Measurements from ENCODE around the gene SNRNP48. TPM values are rescaled to one million over a fixed set of nuclear protein-coding genes. Genes with fewer than 3 reads are reported as not detected.

The SNRNP48 gene, protein sequence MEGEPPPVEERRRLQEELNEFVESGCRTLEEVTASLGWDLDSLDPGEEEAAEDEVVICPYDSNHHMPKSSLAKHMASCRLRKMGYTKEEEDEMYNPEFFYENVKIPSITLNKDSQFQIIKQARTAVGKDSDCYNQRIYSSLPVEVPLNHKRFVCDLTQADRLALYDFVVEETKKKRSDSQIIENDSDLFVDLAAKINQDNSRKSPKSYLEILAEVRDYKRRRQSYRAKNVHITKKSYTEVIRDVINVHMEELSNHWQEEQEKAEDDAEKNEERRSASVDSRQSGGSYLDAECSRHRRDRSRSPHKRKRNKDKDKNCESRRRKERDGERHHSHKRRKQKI
- 12.1 and 15.6 TPM in 2 replicates for total RNA-seq

DNA sequence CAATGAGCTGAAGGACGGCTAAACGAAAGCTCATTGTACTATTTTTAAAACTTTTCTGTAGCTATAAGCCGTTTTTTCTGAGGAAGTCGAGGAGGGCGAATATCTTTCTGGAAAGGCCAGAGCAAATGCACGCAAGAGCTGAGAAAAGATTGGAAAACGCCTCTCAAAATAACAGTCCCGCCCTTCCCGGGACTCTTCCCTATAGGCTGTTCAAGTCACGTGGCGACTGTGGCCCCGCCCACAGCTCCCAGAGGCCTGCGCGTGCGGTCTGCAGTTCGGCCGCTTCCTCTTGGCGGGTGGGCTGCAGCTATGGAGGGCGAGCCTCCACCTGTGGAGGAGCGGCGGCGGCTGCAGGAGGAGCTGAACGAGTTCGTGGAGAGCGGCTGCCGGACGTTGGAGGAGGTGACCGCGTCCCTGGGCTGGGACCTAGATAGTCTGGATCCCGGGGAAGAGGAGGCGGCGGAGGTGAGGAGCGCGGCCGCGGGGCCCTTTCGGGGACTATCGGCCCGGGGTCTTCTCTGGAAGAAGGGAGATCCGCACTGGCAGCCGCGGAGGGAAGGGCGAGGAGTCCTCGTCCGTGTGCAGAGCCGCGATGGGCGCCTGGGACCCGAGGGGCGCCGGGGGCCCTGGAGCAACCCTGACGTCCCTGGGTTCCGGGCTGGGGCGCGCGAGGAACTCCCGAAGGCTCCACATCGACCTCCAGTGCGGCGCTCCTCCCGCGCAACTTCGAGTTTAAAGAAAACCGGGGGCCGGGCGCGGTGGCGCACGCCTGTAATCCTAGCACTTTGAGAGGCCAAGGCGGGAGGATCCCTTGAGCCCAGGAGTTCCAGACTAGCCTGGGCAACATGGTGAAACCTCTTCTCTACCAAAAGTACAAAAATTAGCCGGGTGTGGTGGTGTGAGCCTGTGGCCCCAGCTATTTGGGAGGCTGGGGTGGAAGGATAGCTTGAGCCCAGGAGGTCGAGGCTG lies at the start of gene SNRNP48:
Gene SNRNP48, plus strand, starts transcription at position 250 of the 969 bp plus-strand sequence. Its CDS starts 60 bp downstream, at position 310.

DNA sequence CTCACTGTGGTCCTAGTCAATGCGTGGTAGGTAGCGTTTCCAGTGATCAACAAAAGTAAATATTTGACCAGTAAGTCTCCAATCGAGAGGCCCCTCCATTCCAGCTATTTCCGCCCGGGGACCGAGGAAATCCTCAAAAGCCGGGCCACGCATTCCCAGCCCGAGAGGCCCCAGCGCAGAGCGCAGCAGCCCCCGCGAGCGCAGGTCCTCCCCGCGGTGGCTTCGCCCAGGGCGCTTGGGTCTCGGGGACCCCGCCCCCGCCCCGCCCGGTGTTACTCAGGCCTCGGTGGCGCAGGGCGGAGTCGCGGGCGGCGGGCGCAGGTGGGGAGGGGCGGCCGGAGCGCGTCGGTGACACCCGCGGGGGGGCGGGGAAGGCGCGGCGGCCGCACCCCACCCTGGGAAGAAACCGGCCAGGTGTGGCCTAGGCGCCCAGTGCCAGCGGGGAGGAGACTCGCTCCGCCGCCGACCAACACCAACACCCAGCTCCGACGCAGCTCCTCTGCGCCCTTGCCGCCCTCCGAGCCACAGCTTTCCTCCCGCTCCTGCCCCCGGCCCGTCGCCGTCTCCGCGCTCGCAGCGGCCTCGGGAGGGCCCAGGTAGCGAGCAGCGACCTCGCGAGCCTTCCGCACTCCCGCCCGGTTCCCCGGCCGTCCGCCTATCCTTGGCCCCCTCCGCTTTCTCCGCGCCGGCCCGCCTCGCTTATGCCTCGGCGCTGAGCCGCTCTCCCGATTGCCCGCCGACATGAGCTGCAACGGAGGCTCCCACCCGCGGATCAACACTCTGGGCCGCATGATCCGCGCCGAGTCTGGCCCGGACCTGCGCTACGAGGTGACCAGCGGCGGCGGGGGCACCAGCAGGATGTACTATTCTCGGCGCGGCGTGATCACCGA lies 48.6 kb upstream of the SNRNP48 start, which contains the start of gene DSP:
Gene DSP, plus strand, starts transcription at position 497 of the 890 bp plus-strand sequence. Its CDS starts 245 bp downstream, at position 742.

Other genes starting within 250 kb of the SNRNP48 start
- gene CAGE1, start 200.5 kb upstream of the SNRNP48 start, total RNA-seq: under 0.01 and 0.20 TPM in 2 replicates
- gene RIOK1, start 200.4 kb upstream of the SNRNP48 start, total RNA-seq: 14.3 and 24.2 TPM in 2 replicates
- gene DSP, start 48.5 kb upstream of the SNRNP48 start, total RNA-seq: under 0.01 TPM in 2 replicates
- 1.1 and 4.7 TPM in 2 replicates for gene BMP6, start 135.9 kb downstream of the SNRNP48 start, total RNA-seq

Data from subcutaneous preadipocyte (primary cell).